GM18909 (cell line): ENCODE data around the gene DNAH12.
"Not testable (repeated sequence)": the region's sequence is repeated elsewhere in the genome, so short reads cannot be mapped to it uniquely, and the experiment has no call there.

Experiments used
- ATAC-seq: cut with Tn5 transposase; IDR thresholded peaks from one replicate; pipeline ENCODE4 v1.9.1; 2021; ENCODE audit warnings: mild to moderate bottlenecking; ENCODE audit not compliant: unreplicated experiment, poor library complexity

DNAH12 gene

GRCh38 chr3:57530071-57530608 is 14.0 kb downstream of the DNAH12 start:
- ATAC-seq = no peak

DNA sequence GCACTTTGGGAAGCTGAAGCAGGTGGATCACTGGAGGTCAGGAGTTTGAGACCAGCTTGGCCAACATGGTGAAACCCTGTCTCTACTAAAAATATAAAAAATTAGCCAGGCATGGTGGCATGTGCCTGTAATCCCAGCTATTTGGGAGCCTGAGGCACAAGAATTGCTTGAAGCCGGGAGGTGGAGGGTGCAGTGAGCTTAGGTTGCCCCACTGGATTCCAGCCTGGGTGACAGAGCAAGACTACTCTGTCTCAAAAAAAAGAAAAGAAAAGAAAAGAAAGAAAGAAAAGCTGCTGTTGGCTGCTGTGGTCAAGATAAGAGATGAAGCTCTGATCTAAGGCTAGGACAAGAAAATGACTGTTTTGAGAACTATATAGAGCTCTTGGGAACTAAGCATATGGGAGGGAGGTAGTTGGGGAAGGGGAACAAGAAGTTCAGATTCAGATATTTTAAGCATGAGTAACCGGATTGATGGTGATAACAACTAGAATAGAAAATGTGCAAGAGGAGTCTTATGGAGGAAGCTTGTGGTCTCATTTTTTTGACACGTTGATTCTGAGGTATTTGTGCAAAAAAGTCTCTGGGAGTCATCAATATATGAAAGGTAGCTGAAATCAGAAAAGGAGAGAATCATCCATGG is 25.7 kb downstream of the DNAH12 start:
- no peak for ATAC-seq

GRCh38 chr3:57512166-57512565 is 32.0 kb downstream of the DNAH12 start:
- no peak for ATAC-seq

DNA sequence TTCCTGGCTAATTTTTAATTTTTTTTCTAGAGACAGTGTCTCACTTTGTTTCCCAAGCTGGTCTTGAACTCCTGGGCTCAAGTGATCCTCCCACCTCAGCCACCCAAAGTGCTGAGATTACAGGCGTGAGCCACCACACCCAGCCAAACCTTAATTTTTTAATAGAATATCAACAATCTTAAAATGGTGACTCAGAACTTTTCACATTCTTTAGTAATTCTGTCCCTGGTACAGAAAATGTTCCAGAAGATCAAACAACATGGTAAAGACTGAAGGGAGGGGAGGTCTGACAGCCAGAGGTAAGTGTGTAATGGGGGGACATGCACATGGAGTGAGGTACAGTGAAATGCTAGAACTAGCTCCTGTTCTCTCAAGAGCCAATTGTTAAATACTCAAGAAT is 38.2 kb downstream of the DNAH12 start:
- no peak for ATAC-seq

DNA sequence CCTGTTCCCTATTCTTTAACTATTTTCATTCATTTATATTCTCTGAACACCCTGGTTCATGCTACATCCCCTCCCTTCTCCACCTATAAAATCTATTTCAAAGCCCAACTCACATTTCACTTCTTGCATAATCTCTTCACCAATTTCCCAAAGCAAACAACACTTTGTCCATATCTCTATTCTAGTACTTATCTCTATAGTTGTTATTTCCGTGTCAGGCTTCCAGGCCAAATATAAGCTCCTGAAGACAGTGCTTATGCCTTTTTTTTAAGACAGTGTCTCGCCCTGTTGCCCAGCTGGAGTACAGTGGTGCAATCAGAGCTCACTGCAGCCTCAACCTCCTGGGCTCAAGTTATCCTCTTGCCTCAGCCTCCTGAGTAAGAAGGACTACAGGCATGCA is 43.6 kb downstream of the DNAH12 start:
- ATAC-seq = no peak

DNA sequence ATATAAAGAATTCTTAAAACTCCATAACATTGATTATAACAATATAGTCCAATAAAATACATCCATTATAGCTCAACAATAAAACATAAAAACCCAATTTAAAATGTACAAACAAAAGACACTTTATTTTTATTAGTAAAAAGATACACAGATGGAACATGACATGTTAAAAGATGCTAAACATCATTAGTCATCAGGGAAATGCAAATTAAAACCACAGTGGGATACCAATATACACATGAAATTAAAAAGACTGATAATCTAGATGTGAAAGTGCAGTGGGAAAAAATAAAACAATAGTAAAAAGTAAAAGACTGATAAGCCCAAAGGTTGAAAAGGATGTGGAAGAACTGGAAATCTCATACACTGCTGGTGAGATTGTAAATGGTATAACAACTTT is 46.2 kb downstream of the DNAH12 start:
- no peak for ATAC-seq

DNA sequence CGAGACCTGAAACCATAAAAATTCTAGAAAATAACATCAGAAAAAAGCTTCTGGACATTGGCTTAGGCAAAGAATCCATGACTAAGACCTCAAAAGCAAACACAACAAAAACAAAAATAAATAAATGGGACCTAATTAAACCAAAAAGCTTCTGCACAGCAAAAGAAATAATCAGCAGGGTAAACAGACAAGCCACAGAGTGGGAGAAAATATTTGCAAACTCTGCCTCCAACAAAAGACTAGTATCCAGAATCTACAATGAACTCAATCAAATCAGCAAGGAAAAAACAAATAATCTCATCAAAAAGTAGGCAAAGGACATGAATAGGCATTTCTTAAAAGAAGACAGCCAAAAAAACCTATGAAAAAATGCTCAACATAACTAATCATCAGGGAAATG is 59.6 kb downstream of the DNAH12 start:
- ATAC-seq = no peak

DNA sequence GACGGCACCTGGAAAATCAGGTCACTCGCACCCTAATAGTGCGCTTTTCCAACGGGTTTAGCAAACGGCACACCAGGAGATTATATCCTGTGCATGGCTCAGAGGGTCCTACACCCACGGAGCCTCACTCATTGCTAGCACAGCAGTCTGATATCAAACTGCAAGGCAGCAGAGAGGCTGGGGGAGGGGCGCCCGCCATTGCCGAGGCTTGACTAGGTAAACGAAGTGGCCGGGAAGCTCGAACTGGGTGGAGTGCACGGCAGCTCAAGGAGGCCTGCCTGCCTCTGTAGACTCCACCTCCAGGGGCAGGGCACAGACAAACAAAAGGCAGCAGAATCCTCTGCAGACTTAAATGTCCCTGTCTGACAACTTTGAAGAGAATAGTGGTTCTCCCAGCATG is 67.0 kb downstream of the DNAH12 start:
- not testable (repeated sequence) for ATAC-seq

- ATAC-seq = no peak
Observed at GRCh38 chr3:57464801-57465200, 79.3 kb downstream of the DNAH12 start.

GRCh38 chr3:57464011-57464410 is 80.1 kb downstream of the DNAH12 start:
- no peak for ATAC-seq

- ATAC-seq = no peak
Observed at GRCh38 chr3:57451150-57451846, 92.8 kb downstream of the DNAH12 start.

DNA sequence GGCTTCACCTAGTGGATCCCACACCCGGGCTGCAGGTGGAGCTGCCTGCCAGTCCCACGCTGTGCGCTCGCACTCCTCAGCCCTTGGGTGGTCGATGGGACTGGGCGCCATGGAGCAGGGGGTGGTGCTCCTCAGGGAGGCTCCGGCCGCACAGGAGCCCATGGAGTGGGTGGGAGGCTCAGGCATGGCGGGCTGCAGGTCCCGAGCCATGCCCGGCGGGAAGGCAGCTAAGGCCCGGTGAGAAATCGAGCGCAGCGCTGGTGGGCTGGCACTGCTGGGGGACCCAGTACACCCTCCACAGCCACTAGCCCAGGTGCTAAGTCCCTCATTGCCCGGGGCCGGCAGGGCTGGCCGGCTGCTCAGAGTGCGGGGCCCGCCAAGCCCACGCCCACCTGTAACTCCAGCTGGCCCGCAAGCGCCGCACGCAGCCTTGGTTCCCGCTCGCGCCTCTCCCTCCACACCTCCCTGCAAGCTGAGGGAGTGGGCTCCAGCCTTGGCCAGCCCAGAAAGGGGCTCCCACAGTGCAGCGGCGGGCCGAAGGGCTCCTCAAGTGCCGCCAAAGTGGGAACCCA is 94.8 kb downstream of the DNAH12 start:
- ATAC-seq = not testable (repeated sequence)

GRCh38 chr3:57448489-57448888 is 95.7 kb downstream of the DNAH12 start:
- ATAC-seq = not testable (repeated sequence)

- ATAC-seq = no peak
Observed at GRCh38 chr3:57446318-57446841, 97.8 kb downstream of the DNAH12 start.

GRCh38 chr3:57444469-57444868 is 99.7 kb downstream of the DNAH12 start:
- ATAC-seq = no peak

- ATAC-seq = not testable (repeated sequence)
Observed at GRCh38 chr3:57440144-57440543, 104.0 kb downstream of the DNAH12 start.

GRCh38 chr3:57438460-57438859 is 105.7 kb downstream of the DNAH12 start:
- not testable (repeated sequence) for ATAC-seq

GRCh38 chr3:57436195-57436761 is 107.9 kb downstream of the DNAH12 start:
- ATAC-seq = no peak

GRCh38 chr3:57434041-57434440 is 110.1 kb downstream of the DNAH12 start:
- ATAC-seq = no peak

DNA sequence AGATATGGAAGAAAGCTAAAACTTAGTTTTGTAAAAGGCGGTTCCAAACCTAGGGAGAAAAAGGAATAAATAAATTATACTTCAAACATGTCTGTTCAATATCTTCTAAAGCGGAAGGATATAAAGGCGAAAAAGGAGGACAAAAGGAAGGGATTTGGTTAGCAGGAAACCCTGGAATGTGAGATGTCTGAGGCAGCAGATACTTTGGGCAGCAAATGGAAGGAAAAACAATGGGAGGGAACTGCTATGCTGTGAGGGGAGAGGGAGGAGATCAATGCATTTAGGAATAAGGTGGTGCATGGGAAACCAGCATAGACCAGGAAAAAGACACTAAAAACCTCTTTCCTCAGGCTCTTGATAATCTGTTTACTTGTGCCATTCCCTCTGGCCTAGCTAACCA is 120.8 kb downstream of the DNAH12 start:
- ATAC-seq = no peak

- ATAC-seq = no peak
Observed at GRCh38 chr3:57421336-57421735, 122.8 kb downstream of the DNAH12 start.
